ENCODE results near the gene LHPP.

The LHPP gene

DNA sequence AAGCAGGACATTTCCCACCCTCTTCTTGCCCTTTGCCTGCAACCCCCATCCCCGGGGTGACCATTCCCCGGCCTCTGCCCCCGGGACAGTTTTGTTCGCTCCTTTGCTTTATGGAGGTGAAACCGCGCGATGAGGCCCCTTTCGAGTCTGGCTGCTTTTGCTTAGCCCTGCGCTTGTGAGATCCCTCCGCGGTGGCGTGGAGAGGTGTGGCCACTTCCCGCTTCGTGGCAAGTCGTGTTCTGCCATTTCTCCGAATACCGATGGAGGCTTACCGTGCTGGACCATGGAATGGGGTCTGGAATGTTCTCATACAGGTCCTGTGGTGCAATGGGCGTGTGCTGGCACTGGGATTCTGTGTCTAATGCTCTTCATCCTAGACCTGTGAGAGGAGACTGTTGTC is 106.7 kb downstream of the LHPP start:
- TF ChIP-seq ZNF565 (CRISPR knock-in tag; conservative IDR thresholded peaks at IDR 0.05; ENCODE audit: low read depth) (no peak), ZNF8 (CRISPR knock-in tag; IDR thresholded peaks at IDR 0.05) (no peak), TCF4 (CRISPR knock-in tag; IDR thresholded peaks at IDR 0.05; ENCODE audit: borderline replicate concordance) (no peak), ZFP30 (CRISPR knock-in tag; IDR thresholded peaks at IDR 0.05) (no peak), ESRRG (CRISPR knock-in tag; IDR thresholded peaks at IDR 0.05) (no peak), CSDC2 (CRISPR knock-in tag; IDR thresholded peaks at IDR 0.05) (no peak), ZNF70 (CRISPR knock-in tag; IDR thresholded peaks at IDR 0.05) (no peak), RARB (CRISPR knock-in tag; IDR thresholded peaks at IDR 0.05) (no peak), ZC3H10 (CRISPR knock-in tag; IDR thresholded peaks at IDR 0.05) (no peak), PPARA (CRISPR knock-in tag; IDR thresholded peaks at IDR 0.05; ENCODE audit: borderline replicate concordance) (no peak), OSR1 (CRISPR knock-in tag; IDR thresholded peaks at IDR 0.05) (no peak), ARNTL (CRISPR knock-in tag; IDR thresholded peaks at IDR 0.05; ENCODE audit: borderline replicate concordance, low read depth) (no peak), BACH2 (CRISPR knock-in tag; IDR thresholded peaks at IDR 0.05; ENCODE audit: borderline replicate concordance) (no peak), ZFP3 (CRISPR knock-in tag; IDR thresholded peaks at IDR 0.05) (no peak)
- TF ChIP-seq, protein P1, sequence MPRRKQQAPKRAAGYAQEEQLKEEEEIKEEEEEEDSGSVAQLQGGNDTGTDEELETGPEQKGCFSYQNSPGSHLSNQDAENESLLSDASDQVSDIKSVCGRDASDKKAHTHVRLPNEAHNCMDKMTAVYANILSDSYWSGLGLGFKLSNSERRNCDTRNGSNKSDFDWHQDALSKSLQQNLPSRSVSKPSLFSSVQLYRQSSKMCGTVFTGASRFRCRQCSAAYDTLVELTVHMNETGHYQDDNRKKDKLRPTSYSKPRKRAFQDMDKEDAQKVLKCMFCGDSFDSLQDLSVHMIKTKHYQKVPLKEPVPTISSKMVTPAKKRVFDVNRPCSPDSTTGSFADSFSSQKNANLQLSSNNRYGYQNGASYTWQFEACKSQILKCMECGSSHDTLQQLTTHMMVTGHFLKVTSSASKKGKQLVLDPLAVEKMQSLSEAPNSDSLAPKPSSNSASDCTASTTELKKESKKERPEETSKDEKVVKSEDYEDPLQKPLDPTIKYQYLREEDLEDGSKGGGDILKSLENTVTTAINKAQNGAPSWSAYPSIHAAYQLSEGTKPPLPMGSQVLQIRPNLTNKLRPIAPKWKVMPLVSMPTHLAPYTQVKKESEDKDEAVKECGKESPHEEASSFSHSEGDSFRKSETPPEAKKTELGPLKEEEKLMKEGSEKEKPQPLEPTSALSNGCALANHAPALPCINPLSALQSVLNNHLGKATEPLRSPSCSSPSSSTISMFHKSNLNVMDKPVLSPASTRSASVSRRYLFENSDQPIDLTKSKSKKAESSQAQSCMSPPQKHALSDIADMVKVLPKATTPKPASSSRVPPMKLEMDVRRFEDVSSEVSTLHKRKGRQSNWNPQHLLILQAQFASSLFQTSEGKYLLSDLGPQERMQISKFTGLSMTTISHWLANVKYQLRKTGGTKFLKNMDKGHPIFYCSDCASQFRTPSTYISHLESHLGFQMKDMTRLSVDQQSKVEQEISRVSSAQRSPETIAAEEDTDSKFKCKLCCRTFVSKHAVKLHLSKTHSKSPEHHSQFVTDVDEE (CRISPR knock-in tag; IDR thresholded peaks at IDR 0.05): no peak
- TF ChIP-seq, protein P2, sequence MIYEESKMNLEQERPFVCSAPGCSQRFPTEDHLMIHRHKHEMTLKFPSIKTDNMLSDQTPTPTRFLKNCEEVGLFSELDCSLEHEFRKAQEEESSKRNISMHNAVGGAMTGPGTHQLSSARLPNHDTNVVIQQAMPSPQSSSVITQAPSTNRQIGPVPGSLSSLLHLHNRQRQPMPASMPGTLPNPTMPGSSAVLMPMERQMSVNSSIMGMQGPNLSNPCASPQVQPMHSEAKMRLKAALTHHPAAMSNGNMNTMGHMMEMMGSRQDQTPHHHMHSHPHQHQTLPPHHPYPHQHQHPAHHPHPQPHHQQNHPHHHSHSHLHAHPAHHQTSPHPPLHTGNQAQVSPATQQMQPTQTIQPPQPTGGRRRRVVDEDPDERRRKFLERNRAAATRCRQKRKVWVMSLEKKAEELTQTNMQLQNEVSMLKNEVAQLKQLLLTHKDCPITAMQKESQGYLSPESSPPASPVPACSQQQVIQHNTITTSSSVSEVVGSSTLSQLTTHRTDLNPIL (CRISPR knock-in tag; IDR thresholded peaks at IDR 0.05; ENCODE audit: low read depth): no peak
- no peak for ATAC-seq

DNA sequence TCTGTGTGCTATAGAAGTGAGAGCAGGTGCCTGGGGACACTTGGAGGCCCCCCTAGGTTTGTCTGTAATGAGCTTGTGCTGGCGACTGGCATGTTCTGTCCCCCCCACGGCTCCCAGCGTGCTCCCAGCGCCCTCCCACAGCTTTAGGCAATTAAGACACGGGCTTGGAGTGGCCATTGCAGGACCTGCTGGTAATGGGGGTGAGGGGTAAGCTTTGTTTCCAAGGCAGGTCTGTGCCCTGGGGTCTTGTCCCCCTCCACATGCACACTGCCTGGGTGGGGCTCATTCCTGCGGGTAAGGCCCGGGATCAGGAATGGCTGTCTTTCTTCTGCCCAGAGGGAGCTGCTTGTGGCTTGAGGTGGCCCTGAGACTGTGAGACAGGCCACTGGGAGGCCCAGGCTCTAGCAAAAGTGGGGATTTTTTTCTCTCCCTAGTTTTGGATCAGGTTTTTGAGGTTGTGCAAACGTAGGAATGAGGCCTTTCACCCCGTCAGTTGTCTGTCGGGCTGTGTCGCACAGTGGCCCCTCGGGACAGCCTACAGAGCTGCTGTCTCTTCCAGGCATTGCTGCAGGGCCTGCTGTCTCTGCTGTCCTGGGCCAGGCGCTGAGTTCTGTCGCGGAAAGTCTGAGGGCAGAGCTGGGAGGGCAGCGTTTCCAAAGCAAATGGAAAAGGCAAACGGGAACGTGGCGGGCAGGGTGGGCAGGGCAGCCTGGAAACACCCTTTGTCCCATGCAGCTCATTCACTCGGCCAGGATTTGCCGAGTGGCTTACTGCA is 107.4 kb downstream of the LHPP start:
- TF ChIP-seq ZNF8 (CRISPR knock-in tag; IDR thresholded peaks at IDR 0.05): no peak
- TF ChIP-seq ZFP30 (CRISPR knock-in tag; IDR thresholded peaks at IDR 0.05): no peak
- TF ChIP-seq RARB (CRISPR knock-in tag; IDR thresholded peaks at IDR 0.05): no peak
- no peak for TF ChIP-seq ZNF565 (CRISPR knock-in tag; conservative IDR thresholded peaks at IDR 0.05; ENCODE audit: low read depth)
- TF ChIP-seq ZFP3 (CRISPR knock-in tag; IDR thresholded peaks at IDR 0.05): no peak
- no peak for TF ChIP-seq TCF4 (CRISPR knock-in tag; IDR thresholded peaks at IDR 0.05; ENCODE audit: borderline replicate concordance)
- no peak for TF ChIP-seq SNAI2 (CRISPR knock-in tag; IDR thresholded peaks at IDR 0.05)
- TF ChIP-seq ZC3H10 (CRISPR knock-in tag; IDR thresholded peaks at IDR 0.05): no peak
- TF ChIP-seq, protein P3, sequence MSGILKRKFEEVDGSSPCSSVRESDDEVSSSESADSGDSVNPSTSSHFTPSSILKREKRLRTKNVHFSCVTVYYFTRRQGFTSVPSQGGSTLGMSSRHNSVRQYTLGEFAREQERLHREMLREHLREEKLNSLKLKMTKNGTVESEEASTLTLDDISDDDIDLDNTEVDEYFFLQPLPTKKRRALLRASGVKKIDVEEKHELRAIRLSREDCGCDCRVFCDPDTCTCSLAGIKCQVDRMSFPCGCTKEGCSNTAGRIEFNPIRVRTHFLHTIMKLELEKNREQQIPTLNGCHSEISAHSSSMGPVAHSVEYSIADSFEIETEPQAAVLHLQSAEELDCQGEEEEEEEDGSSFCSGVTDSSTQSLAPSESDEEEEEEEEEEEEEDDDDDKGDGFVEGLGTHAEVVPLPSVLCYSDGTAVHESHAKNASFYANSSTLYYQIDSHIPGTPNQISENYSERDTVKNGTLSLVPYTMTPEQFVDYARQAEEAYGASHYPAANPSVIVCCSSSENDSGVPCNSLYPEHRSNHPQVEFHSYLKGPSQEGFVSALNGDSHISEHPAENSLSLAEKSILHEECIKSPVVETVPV (CRISPR knock-in tag; IDR thresholded peaks at IDR 0.05): no peak
- TF ChIP-seq ISL1 (CRISPR knock-in tag; IDR thresholded peaks at IDR 0.05): no peak
- ATAC-seq: no peak

DNA sequence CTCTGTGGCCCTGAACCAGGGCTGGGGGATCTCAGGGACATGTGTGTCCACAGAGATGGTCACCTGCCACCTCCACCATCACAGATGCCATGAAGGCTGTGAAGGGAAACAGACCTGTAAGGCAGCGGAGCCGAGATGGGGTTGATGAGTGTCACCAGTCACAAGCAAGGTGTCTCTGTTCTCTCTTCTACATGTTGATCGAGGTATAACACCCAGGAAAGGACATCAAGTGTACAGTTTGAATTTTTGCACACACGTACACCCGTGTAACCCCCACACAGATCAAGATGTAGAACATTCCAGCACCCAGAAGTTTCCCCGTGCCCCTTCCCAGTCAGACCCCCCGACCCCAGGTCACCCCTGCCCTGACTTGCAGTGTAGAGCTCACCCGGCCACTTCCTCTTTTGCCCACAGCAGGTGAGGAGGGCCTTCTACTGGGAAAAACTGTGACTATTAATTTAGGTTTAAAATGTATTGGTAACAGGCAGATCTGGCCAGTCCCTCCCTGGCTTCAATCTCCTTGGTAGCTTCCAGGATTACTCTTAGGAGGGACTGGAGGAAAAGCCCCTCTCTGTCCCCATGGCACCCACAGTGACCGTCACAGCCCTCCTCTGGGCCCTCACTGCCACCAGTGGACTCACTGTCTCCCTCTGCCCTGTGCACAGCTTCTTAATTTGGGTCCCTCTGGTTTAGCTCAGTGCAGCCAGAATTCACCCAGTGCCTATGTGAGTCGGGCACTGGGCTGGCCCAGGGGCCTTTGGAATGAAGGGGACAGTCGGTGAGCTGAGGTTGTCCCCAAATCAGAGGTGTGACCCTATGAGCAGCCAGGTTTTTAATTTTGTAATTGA is 108.2 kb downstream of the LHPP start:
- no peak for ATAC-seq
- TF ChIP-seq ZNF8 (CRISPR knock-in tag; IDR thresholded peaks at IDR 0.05) (no peak), OSR1 (CRISPR knock-in tag; IDR thresholded peaks at IDR 0.05) (no peak), RARB (CRISPR knock-in tag; IDR thresholded peaks at IDR 0.05) (no peak), ZNF565 (CRISPR knock-in tag; conservative IDR thresholded peaks at IDR 0.05; ENCODE audit: low read depth) (no peak), BACH2 (CRISPR knock-in tag; IDR thresholded peaks at IDR 0.05; ENCODE audit: borderline replicate concordance) (no peak), TOX (CRISPR knock-in tag; IDR thresholded peaks at IDR 0.05; ENCODE audit: borderline replicate concordance) (no peak), PPARA (CRISPR knock-in tag; IDR thresholded peaks at IDR 0.05; ENCODE audit: borderline replicate concordance) (no peak), GLIS3 (CRISPR knock-in tag; IDR thresholded peaks at IDR 0.05) (no peak), ZFP30 (CRISPR knock-in tag; IDR thresholded peaks at IDR 0.05) (no peak), ESRRG (CRISPR knock-in tag; IDR thresholded peaks at IDR 0.05) (no peak), ZFP3 (CRISPR knock-in tag; IDR thresholded peaks at IDR 0.05) (no peak), SNAI2 (CRISPR knock-in tag; IDR thresholded peaks at IDR 0.05) (no peak), ZC3H10 (CRISPR knock-in tag; IDR thresholded peaks at IDR 0.05) (no peak), TCF4 (CRISPR knock-in tag; IDR thresholded peaks at IDR 0.05; ENCODE audit: borderline replicate concordance) (no peak), ISL1 (CRISPR knock-in tag; IDR thresholded peaks at IDR 0.05) (no peak), ARNTL (CRISPR knock-in tag; IDR thresholded peaks at IDR 0.05; ENCODE audit: borderline replicate concordance, low read depth) (no peak), ZNF70 (CRISPR knock-in tag; IDR thresholded peaks at IDR 0.05) (no peak)
- TF ChIP-seq, protein P4, sequence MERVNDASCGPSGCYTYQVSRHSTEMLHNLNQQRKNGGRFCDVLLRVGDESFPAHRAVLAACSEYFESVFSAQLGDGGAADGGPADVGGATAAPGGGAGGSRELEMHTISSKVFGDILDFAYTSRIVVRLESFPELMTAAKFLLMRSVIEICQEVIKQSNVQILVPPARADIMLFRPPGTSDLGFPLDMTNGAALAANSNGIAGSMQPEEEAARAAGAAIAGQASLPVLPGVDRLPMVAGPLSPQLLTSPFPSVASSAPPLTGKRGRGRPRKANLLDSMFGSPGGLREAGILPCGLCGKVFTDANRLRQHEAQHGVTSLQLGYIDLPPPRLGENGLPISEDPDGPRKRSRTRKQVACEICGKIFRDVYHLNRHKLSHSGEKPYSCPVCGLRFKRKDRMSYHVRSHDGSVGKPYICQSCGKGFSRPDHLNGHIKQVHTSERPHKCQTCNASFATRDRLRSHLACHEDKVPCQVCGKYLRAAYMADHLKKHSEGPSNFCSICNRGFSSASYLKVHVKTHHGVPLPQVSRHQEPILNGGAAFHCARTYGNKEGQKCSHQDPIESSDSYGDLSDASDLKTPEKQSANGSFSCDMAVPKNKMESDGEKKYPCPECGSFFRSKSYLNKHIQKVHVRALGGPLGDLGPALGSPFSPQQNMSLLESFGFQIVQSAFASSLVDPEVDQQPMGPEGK (CRISPR knock-in tag; IDR thresholded peaks at IDR 0.05; ENCODE audit: borderline replicate concordance): no peak
- TF ChIP-seq, protein P5, sequence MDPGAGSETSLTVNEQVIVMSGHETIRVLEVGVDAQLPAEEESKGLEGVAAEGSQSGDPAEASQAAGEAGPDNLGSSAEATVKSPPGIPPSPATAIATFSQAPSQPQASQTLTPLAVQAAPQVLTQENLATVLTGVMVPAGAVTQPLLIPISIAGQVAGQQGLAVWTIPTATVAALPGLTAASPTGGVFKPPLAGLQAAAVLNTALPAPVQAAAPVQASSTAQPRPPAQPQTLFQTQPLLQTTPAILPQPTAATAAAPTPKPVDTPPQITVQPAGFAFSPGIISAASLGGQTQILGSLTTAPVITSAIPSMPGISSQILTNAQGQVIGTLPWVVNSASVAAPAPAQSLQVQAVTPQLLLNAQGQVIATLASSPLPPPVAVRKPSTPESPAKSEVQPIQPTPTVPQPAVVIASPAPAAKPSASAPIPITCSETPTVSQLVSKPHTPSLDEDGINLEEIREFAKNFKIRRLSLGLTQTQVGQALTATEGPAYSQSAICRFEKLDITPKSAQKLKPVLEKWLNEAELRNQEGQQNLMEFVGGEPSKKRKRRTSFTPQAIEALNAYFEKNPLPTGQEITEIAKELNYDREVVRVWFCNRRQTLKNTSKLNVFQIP (CRISPR knock-in tag; IDR thresholded peaks at IDR 0.05; ENCODE audit: borderline replicate concordance, low read depth): no peak

Measured in SK-N-SH treated with all-trans-retinoic acid at 6 μM for 48 hours (cell line).